HL-60 (cell line): ENCODE results near the gene HYAL1.

ENCODE experiments used
- CTCF ChIP-seq: IDR thresholded peaks from one replicate; pipeline ENCODE4 v1.5.1; 2011; ENCODE audit warnings: low read length, control low read depth, inconsistent platforms; ENCODE audit not compliant: insufficient read depth
- GABPA ChIP-seq: IDR thresholded peaks from 2 replicates; pipeline ENCODE4 v1.6.1; 2012; ENCODE audit warnings: low read depth
- POLR2AphosphoS5 ChIP-seq: IDR thresholded peaks from 2 replicates; pipeline ENCODE4 v1.6.1; 2012; ENCODE audit warnings: low read depth
- REST ChIP-seq: IDR thresholded peaks from 2 replicates; pipeline ENCODE4 v1.6.1; 2012; ENCODE audit warnings: low read depth; ENCODE audit not compliant: insufficient replicate concordance
- SPI1 ChIP-seq: IDR thresholded peaks from 2 replicates; pipeline ENCODE4 v1.6.1; 2012; ENCODE audit warnings: low read depth, mild to moderate bottlenecking, borderline replicate concordance

GRCh38 chr3:50322386-50323091 is 19.2 kb upstream of the HYAL1 start, which contains the start of gene HYAL2:
- no peak for TF ChIP-seq REST
- no peak for TF ChIP-seq POLR2AphosphoS5
- TF ChIP-seq SPI1, result no peak
- TF ChIP-seq CTCF, result no peak
- TF ChIP-seq GABPA, result no peak
